Loucy (cell line): ENCODE results near the gene EIF3K.

Experiments
- CTCF ChIP-seq: fragments of 200-600 bp; sonication (generic); conservative IDR thresholded peaks from 2 replicates; pipeline ENCODE4 v1.5.1; 2014; ENCODE audit warnings: mild to moderate bottlenecking, antibody characterized with exemption, low read length
- EZH2phosphoT487 ChIP-seq: fragments of 200-600 bp; IDR thresholded peaks from 2 replicates; pipeline ENCODE4 v1.6.1; 2018; ENCODE audit warnings: antibody characterized with exemption, mild to moderate bottlenecking, moderate library complexity, borderline replicate concordance

- TF ChIP-seq CTCF (no peak), EZH2phosphoT487 (no peak)
These were observed 36.3 kb downstream of the EIF3K start for GRCh38 chr19:38655148-38655824.
